Measurements from ENCODE around the gene CLEC4A. TPM values are rescaled to one million over a fixed set of nuclear protein-coding genes. Genes with fewer than 3 reads are reported as not detected.
"Not testable (repeated sequence)": the region's sequence is repeated elsewhere in the genome, so short reads cannot be mapped to it uniquely, and the experiment has no call there.

The CLEC4A gene
- total and polyA plus RNA-seq, 2 of the 13 experiments (the other 11 are each of a cell fraction or from before 2014, with no cell fraction given): 0.55 TPM; not detected in 1

DNA sequence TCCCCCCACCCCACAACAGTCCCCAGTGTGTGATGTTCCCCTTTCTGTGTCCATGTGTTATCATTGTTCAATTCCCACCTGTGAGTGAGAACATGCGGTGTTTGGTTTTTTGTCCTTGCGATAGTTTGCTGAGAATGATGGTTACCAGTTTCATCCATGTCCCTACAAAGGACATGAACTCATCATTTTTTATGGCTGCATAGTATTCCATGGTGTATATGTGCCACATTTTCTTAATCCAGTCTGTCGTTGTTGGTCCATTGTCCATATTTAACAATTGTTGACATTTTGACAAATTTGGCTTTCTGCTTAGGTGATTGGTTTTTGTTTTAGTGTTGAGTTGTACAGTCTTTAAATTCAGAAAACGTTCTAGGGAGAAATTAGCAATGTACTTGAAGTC is 10.3 kb upstream of the CLEC4A start:
- H3K9me3 ChIP-seq (ENCODE audit: low read length); ATAC-seq; H3K4me2 ChIP-seq (ENCODE audit: low read depth, low read length); CTCF ChIA-PET (ENCODE audit: low intra/inter-chr PET ratio, low total read pairs); H2AFZ ChIP-seq (ENCODE audit: low read length); intact Hi-C loops (cut with micrococcal nuclease; ENCODE audit: unreplicated experiment); H3K27me3 ChIP-seq (ENCODE audit: control insufficient read depth in 1 of 2, insufficient read depth in 2 of 2, low read length in 2 of 2); POLR2A ChIA-PET; H3K4me3 ChIP-seq (replicated peaks in 1 of 3; ENCODE audit: insufficient read depth in 1 of 3, low read depth in 2 of 3, low read length in 3 of 3); BruUV-seq (replicated peaks); H3K79me2 ChIP-seq (ENCODE audit: insufficient read depth, low read length); FAIRE-seq; DNase-seq (ENCODE audit: low spot score); H3K4me1 ChIP-seq (ENCODE audit: insufficient read depth, low read length); H3K27ac ChIP-seq (ENCODE audit: extremely low read length, insufficient read depth, low read length); H3K9ac ChIP-seq (ENCODE audit: insufficient read depth, low read depth, low read length); H4K20me1 ChIP-seq (ENCODE audit: insufficient read depth, low read length); H3K36me3 ChIP-seq (replicated peaks in 1 of 2; ENCODE audit: control insufficient read depth in 1 of 2, insufficient read depth in 2 of 2, low read length in 2 of 2): not testable (repeated sequence)
- 79% methylated on average over 4 of the region's 4 CpGs for WGBS (ENCODE audit: low lambda C conversion rate)
- in situ Hi-C loops (cut with HindIII; ENCODE audit: extremely low pct_ligation_motif_present, low pct_unique_long_range_greater_than_20kb): loop anchor here (25.0 kb wide), 1 partner anchor 124 kb away; the partner anchor contains the start of gene FAM90A1

GRCh38 chr12:8120072-8120713 is 3.2 kb upstream of the CLEC4A start:
- TF ChIP-seq, protein P1, sequence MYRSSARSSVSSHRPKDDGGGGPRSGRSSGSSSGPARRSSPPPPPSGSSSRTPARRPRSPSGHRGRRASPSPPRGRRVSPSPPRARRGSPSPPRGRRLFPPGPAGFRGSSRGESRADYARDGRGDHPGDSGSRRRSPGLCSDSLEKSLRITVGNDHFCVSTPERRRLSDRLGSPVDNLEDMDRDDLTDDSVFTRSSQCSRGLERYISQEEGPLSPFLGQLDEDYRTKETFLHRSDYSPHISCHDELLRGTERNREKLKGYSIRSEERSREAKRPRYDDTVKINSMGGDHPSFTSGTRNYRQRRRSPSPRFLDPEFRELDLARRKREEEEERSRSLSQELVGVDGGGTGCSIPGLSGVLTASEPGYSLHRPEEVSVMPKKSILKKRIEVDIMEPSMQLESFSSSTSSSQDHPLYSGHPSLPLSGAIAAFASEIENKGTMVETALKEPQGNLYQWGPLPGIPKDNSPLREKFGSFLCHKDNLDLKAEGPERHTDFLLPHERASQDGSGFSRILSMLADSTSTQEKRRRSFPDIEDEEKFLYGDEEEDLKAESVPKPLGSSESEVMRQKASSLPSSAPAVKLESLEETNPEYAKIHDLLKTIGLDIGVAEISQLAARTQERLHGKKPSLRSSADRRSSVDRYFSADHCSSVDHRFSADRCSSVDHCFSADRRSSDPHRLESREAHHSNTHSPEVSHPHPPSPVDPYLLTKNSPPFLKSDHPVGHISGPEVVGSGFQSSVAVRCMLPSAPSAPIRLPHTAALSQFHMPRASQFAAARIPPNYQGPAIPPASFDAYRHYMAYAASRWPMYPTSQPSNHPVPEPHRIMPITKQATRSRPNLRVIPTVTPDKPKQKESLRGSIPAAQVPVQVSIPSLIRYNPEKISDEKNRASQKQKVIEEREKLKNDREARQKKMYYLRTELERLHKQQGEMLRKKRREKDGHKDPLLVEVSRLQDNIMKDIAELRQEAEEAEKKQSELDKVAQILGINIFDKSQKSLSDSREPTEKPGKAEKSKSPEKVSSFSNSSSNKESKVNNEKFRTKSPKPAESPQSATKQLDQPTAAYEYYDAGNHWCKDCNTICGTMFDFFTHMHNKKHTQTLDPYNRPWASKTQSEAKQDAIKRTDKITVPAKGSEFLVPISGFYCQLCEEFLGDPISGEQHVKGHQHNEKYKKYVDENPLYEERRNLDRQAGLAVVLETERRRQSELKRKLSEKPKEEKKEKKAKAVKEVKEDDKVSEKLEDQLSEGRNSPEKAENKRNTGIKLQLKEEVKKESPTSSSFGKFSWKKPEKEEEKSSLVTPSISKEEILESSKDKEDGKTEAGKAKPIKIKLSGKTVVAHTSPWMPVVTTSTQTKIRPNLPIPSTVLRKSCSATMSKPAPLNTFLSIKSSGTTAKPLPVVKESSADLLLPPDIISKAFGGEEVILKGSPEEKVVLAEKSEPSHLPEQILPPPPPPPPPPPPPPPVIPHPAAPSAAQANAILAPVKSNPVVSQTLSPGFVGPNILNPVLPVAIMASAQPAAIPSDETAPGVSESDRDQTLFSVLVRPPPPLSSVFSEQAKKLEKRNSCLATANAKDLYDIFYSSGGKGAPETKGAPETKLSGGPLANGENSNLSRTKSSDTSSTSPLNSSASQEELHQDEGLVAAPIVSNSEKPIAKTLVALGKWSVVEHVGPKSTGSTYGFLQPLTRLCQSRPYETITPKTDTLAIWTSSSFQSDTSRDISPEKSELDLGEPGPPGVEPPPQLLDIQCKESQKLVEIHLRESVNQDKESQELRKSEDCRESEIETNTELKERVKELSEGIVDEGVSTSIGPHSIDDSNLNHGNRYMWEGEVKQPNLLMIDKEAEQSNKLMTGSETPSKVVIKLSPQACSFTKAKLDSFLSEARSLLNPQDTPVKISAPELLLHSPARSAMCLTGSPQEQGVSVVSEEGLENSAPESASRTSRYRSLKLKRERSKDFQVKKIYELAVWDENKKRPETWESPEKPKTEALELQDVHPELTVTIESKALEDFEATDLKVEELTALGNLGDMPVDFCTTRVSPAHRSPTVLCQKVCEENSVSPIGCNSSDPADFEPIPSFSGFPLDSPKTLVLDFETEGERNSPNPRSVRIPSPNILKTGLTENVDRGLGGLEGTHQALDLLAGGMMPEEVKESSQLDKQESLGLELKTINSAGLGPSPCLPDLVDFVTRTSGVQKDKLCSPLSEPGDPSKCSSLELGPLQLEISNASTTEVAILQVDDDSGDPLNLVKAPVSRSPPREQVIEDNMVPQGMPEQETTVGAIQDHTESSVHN (CRISPR knock-in tag; IDR thresholded peaks at IDR 0.05): no peak
- TF ChIP-seq MAZ (IDR thresholded peaks at IDR 0.05; ENCODE audit: borderline replicate concordance, low read depth, low read length): no peak
- no peak for TF ChIP-seq MAZ (CRISPR knock-in tag; IDR thresholded peaks at IDR 0.05; ENCODE audit: low read depth)
- no peak overlapping the region for H2AFZ ChIP-seq (ENCODE audit: low read length)
- no peaks in the 10 kb centered on the region; a peak in 1 of 5 replicates for H3K27me3 ChIP-seq (ENCODE audit: control insufficient read depth in 1 of 2, insufficient read depth in 2 of 2, low read length in 2 of 2)
- WGBS (ENCODE audit: low lambda C conversion rate): 76% methylated on average over 4 of the region's 4 CpGs
- no peak overlapping the region for H3K9ac ChIP-seq (ENCODE audit: insufficient read depth, low read depth, low read length)
- ATAC-seq (no peak), DNase-seq (ENCODE audit: low spot score) (no peak), FAIRE-seq (no peak)
- no peaks in the 10 kb centered on the region for H3K36me3 ChIP-seq (replicated peaks in 1 of 2; ENCODE audit: control insufficient read depth in 1 of 2, insufficient read depth in 2 of 2, low read length in 2 of 2)
- intact Hi-C loops (cut with micrococcal nuclease; ENCODE audit: unreplicated experiment): no loop called here
- no peaks in the 10 kb centered on the region for H3K4me1 ChIP-seq (ENCODE audit: insufficient read depth, low read length)
- H3K4me2 ChIP-seq (ENCODE audit: low read depth, low read length): no peak overlapping the region
- in situ Hi-C loops (cut with HindIII; ENCODE audit: extremely low pct_ligation_motif_present, low pct_unique_long_range_greater_than_20kb): loop anchor here (25.0 kb wide), 1 partner anchor 117 kb away; the partner anchor contains the start of gene FAM90A1
- H3K9me3 ChIP-seq (ENCODE audit: low read length): no peaks in the 10 kb centered on the region
- ChIA-PET CTCF (ENCODE audit: low intra/inter-chr PET ratio, low total read pairs) (no interaction called here), POLR2A (no interaction called here)
- no peaks in the 10 kb centered on the region for H3K79me2 ChIP-seq (ENCODE audit: insufficient read depth, low read length)
- no peak overlapping the region for H3K27ac ChIP-seq (ENCODE audit: extremely low read length, insufficient read depth, low read length)
- H3K4me3 ChIP-seq (replicated peaks in 1 of 3; ENCODE audit: insufficient read depth in 1 of 3, low read depth in 2 of 3, low read length in 3 of 3): no peak overlapping the region
- BruUV-seq (replicated peaks): no TSS peak
- H4K20me1 ChIP-seq (ENCODE audit: insufficient read depth, low read length): no peaks in the 10 kb centered on the region
